IMR-90 (cell line): Measurements from ENCODE around the gene ATF7IP2. TPM values are rescaled to one million over a fixed set of nuclear protein-coding genes. Genes with fewer than 3 reads are reported as not detected.
A peak's percentile ranks its signal among the peaks of the same experiment; 100 is the strongest.

Experiments used
- ATAC-seq: fragments of 200-7000 bp; cut with Tn5 transposase; 2 replicates; pipeline ENCODE4 v1.9.1; 2020; ENCODE audit warnings: low read depth, mild to moderate bottlenecking, moderate library complexity
- BruUV-seq: library from RNA; stranded (reverse); fragments of 400-500 nt; replicated peaks from 2 replicates; lab custom pipeline; 2021; lab: Mats Ljungman, UMichigan
- CTCF ChIA-PET: fragments of 300-600 bp; formaldehyde crosslinking; extraction: SDS; loops from one replicate; lab custom pipeline; 2021; ENCODE audit warnings: antibody characterized with exemption; lab: Yijun Ruan, JAX
- POLR2A ChIA-PET: fragments of 300-600 bp; sonication (Branson Sonifier 250); formaldehyde crosslinking; loops from one replicate; lab custom pipeline; 2022; ENCODE audit warnings: antibody characterized with exemption; ENCODE audit not compliant: unreplicated experiment; lab: Charles Lee
- DNase-seq: peaks from one replicate; pipeline ENCODE4 v3.0.0; 2013
- H2AFZ ChIP-seq: replicated peaks from 2 replicates; pipeline ENCODE3; 2013; ENCODE audit warnings: low read length, mild to moderate bottlenecking; ENCODE audit not compliant: poor library complexity
- H2AK5ac ChIP-seq: 2 replicates; pipeline ENCODE4 v1.6.1; 2013; ENCODE audit warnings: low read depth, low read length, inconsistent platforms
- H2AK9ac ChIP-seq: replicated peaks from 2 replicates; pipeline ENCODE3; 2013; ENCODE audit warnings: mild to moderate bottlenecking, low read depth, low read length, moderate library complexity; ENCODE audit not compliant: poor library complexity
- H2BK120ac ChIP-seq: 2 replicates; pipeline ENCODE4 v1.6.1; 2013; ENCODE audit warnings: low read depth, low read length, inconsistent platforms
- H2BK15ac ChIP-seq: 3 replicates; pipeline ENCODE4 v1.6.1; 2013; ENCODE audit warnings: low read depth, low read length, inconsistent platforms
- H2BK20ac ChIP-seq: 2 replicates; pipeline ENCODE4 v1.6.1; 2013; ENCODE audit warnings: low read depth, mild to moderate bottlenecking, inconsistent platforms, low read length, moderate library complexity
- H2BK5ac ChIP-seq: 2 replicates; pipeline ENCODE4 v1.6.1; 2013; ENCODE audit warnings: mild to moderate bottlenecking, low read depth, low read length, inconsistent platforms; ENCODE audit not compliant: poor library complexity, severe bottlenecking
- H3K14ac ChIP-seq: replicated peaks from 2 replicates; pipeline ENCODE4 v1.6.1; 2013; ENCODE audit warnings: low read depth, low read length, inconsistent platforms
- H3K18ac ChIP-seq: 2 replicates; pipeline ENCODE4 v1.6.1; 2013; ENCODE audit warnings: low read depth, low read length, control low read depth
- H3K23ac ChIP-seq: 2 replicates; pipeline ENCODE4 v1.6.1; 2013; ENCODE audit warnings: low read depth, low read length, inconsistent platforms
- H3K27ac ChIP-seq: 2 replicates; pipeline ENCODE4 v1.5.1; 2013; ENCODE audit warnings: mild to moderate bottlenecking, control low read depth, low read length; ENCODE audit not compliant: insufficient read depth
- H3K27me3 ChIP-seq: 2 replicates; pipeline ENCODE4 v1.6.1; 2013; ENCODE audit warnings: low read length; ENCODE audit not compliant: control insufficient read depth, insufficient read depth
- H3K36me3 ChIP-seq: 2 replicates; pipeline ENCODE4 v1.6.1; 2013; ENCODE audit warnings: low read length, mixed read lengths; ENCODE audit not compliant: control insufficient read depth, insufficient read depth
- H3K4ac ChIP-seq: 2 replicates; pipeline ENCODE4 v1.6.1; 2013; ENCODE audit warnings: low read depth, low read length, inconsistent platforms
- H3K4me1 ChIP-seq: 2 replicates; pipeline ENCODE4 v1.6.1; 2013; ENCODE audit warnings: low read length, mixed read lengths; ENCODE audit not compliant: control insufficient read depth, insufficient read depth
- H3K4me2 ChIP-seq: 2 replicates; pipeline ENCODE4 v1.6.1; 2013; ENCODE audit warnings: low read depth, mild to moderate bottlenecking, control low read depth, low read length, moderate library complexity
- H3K4me3 ChIP-seq: 2 replicates; pipeline ENCODE4 v1.5.1; 2013; ENCODE audit warnings: low read depth, mild to moderate bottlenecking, control low read depth, low read length, moderate library complexity; ENCODE audit not compliant: insufficient read depth
- H3K56ac ChIP-seq: 2 replicates; pipeline ENCODE4 v1.6.1; 2013; ENCODE audit warnings: low read length, inconsistent platforms; ENCODE audit not compliant: insufficient read depth; ENCODE audit errors: extremely low read depth
- H3K79me1 ChIP-seq, 2 experiments: 2 replicates each; pipeline ENCODE4 v1.6.1; 2013; ENCODE audit warnings: low read length in 2 of 2, inconsistent platforms in 1 of 2, low read depth in 1 of 2
- H3K9ac ChIP-seq: 2 replicates; pipeline ENCODE4 v1.6.1; 2013; ENCODE audit warnings: low read depth, low read length, control low read depth
- H3K9me1 ChIP-seq: 2 replicates; pipeline ENCODE4 v1.6.1; 2013; ENCODE audit warnings: low read length, inconsistent platforms; ENCODE audit not compliant: insufficient read depth
- H3K9me3 ChIP-seq: 2 replicates; pipeline ENCODE4 v1.6.1; 2013; ENCODE audit warnings: low read length; ENCODE audit not compliant: control insufficient read depth, insufficient read depth
- H4K20me1 ChIP-seq: 2 replicates; pipeline ENCODE4 v1.6.1; 2013; ENCODE audit warnings: low read length, inconsistent platforms; ENCODE audit not compliant: insufficient read depth
- H4K5ac ChIP-seq: 2 replicates; pipeline ENCODE4 v1.6.1; 2013; ENCODE audit warnings: mild to moderate bottlenecking, low read depth, low read length, control low read depth
- H4K8ac ChIP-seq, 2 experiments: 2 replicates each; pipeline ENCODE4 v1.6.1; 2013; ENCODE audit warnings: low read depth in 2 of 2, low read length in 2 of 2, control low read depth in 1 of 2, inconsistent platforms in 1 of 2
- H4K91ac ChIP-seq: 2 replicates; pipeline ENCODE4 v1.6.1; 2013; ENCODE audit warnings: low read depth, low read length, inconsistent platforms; ENCODE audit not compliant: insufficient read depth
- BHLHE40 ChIP-seq: fragments of 150-350 bp; IDR thresholded peaks from 2 replicates; pipeline ENCODE4 v1.6.1; 2016; ENCODE audit warnings: mild to moderate bottlenecking, low read depth, low read length
- CEBPB ChIP-seq: IDR thresholded peaks from 2 replicates; pipeline ENCODE4 v1.6.1; 2012; ENCODE audit warnings: low read depth, low read length, improper control_type of control experiment
- CHD1 ChIP-seq: IDR thresholded peaks from 2 replicates; pipeline ENCODE4 v1.6.1; 2012; ENCODE audit warnings: low read depth, low read length, improper control_type of control experiment
- CTCF ChIP-seq: conservative IDR thresholded peaks from 2 replicates; pipeline ENCODE4 v1.5.1; 2012; ENCODE audit warnings: mild to moderate bottlenecking, low read depth, low read length, improper control_type of control experiment
- ELK1 ChIP-seq: fragments of 150-350 bp; IDR thresholded peaks from 2 replicates; pipeline ENCODE4 v1.6.1; 2016; ENCODE audit warnings: low read depth, mild to moderate bottlenecking, low read length, moderate library complexity, borderline replicate concordance
- FOS ChIP-seq: fragments of 150-350 bp; IDR thresholded peaks from 2 replicates; pipeline ENCODE4 v1.6.1; 2016; ENCODE audit warnings: low read depth, low read length
- MAFK ChIP-seq: IDR thresholded peaks from 2 replicates; pipeline ENCODE4 v1.6.1; 2012; ENCODE audit warnings: low read depth, low read length, improper control_type of control experiment
- MAZ ChIP-seq: IDR thresholded peaks from 2 replicates; pipeline ENCODE4 v1.6.1; 2012; ENCODE audit warnings: low read depth, mild to moderate bottlenecking, low read length, improper control_type of control experiment, moderate library complexity, borderline replicate concordance
- MXI1 ChIP-seq: IDR thresholded peaks from 2 replicates; pipeline ENCODE4 v1.6.1; 2012; ENCODE audit warnings: low read depth, mild to moderate bottlenecking, low read length, moderate library complexity, borderline replicate concordance
- POLR2A ChIP-seq: IDR thresholded peaks from 2 replicates; pipeline ENCODE4 v1.6.1; 2012; ENCODE audit warnings: mild to moderate bottlenecking, low read depth, low read length
- RAD21 ChIP-seq: IDR thresholded peaks from 2 replicates; pipeline ENCODE4 v1.6.1; 2012; ENCODE audit warnings: low read length, improper control_type of control experiment
- RCOR1 ChIP-seq: IDR thresholded peaks from 2 replicates; pipeline ENCODE4 v1.6.1; 2012; ENCODE audit warnings: mild to moderate bottlenecking, low read length, improper control_type of control experiment; ENCODE audit not compliant: insufficient replicate concordance
- RFX5 ChIP-seq: IDR thresholded peaks from 2 replicates; pipeline ENCODE4 v1.8.0; 2012; ENCODE audit warnings: low read depth, mild to moderate bottlenecking, low read length, moderate library complexity
- SMC3 ChIP-seq: fragments of 150-350 bp; IDR thresholded peaks from 2 replicates; pipeline ENCODE4 v1.6.1; 2016; ENCODE audit warnings: low read depth, mild to moderate bottlenecking, antibody characterized with exemption, low read length, moderate library complexity
- USF2 ChIP-seq: fragments of 150-350 bp; IDR thresholded peaks from 2 replicates; pipeline ENCODE4 v1.6.1; 2017; ENCODE audit warnings: mild to moderate bottlenecking, antibody characterized with exemption, low read length, low read depth
- WGBS, 2 experiments: methylation state at CpG; one replicate each; pipeline versions ENCODE4 v1.1.5 to v1.1.7; 2013; ENCODE audit warnings: missing lambda C conversion rate in 2 of 2; ENCODE audit not compliant: insufficient read length in 1 of 2; ENCODE audit errors: extremely low coverage in 2 of 2; 5-methylcytosine and 5-hydroxymethylcytosine counted together
- dilution Hi-C: fragments of 300-500 bp; cut with HindIII; formaldehyde crosslinking; loops from one replicate; pipeline ENCODE4 v1.14.3; 2018; ENCODE audit warnings: low sequenced_read_pairs; ENCODE audit not compliant: unreplicated experiment
- in situ Hi-C: fragments of 300-500 bp; cut with MboI; formaldehyde crosslinking; loops from 3 replicates; pipeline ENCODE4 v1.14.3; 2019; ENCODE audit warnings: low sequenced_read_pairs, inconsistent platforms, mixed read lengths
- intact Hi-C: fragments of 100-400 bp; cut with micrococcal nuclease; formaldehyde crosslinking; loops from 2 replicates; pipeline ENCODE4 v1.10.0; 2022
- polyA plus RNA-seq, 3 experiments: library from polyadenylated mRNA; depleted of rRNA; stranded (reverse); fragments of >200 nt; gene quantifications; 2 replicates each; pipeline ENCODE4 v1.2.3, GENCODE V29; 2012; ENCODE audit warnings: low replicate concordance in 1 of 3
- total RNA-seq: library from RNA; depleted of rRNA; stranded (reverse); fragments of >200 nt; gene quantifications from 2 replicates; pipeline ENCODE4 v1.2.3, GENCODE V29; 2012

The ATF7IP2 gene
- total and polyA plus RNA-seq, 2 of the 4 experiments (the other 2 are of a cell fraction): 2.7 to 3.6 TPM

GRCh38 chr16:10497132-10498101 is 111.6 kb downstream of the ATF7IP2 start:
- BruUV-seq: no TSS peak
- CTCF ChIA-PET: no interaction called here
- Histone ChIP-seq H4K20me1 (no peaks in the 10 kb centered on the region), H3K4me3 (no peak overlapping the region), H3K18ac (no peak overlapping the region), H3K14ac (no peak overlapping the region), H3K9me3 (no peaks in the 10 kb centered on the region), H3K36me3 (no peaks in the 10 kb centered on the region), H2BK120ac (no peak overlapping the region), H3K4me1 (no peaks in the 10 kb centered on the region), H2AFZ (peak overlapping the region; percentile 41), H3K4ac (no peak overlapping the region), H3K79me1 (no peaks in the 10 kb centered on the region), H3K9me1 (no peaks in the 10 kb centered on the region), H4K91ac (no peak overlapping the region), H3K9ac (no peak overlapping the region), H3K4me2 (no peak overlapping the region), H2BK15ac (no peak overlapping the region), H2BK20ac (no peak overlapping the region), H2BK5ac (no peak overlapping the region), H3K27ac (no peak overlapping the region), H4K5ac (no peak overlapping the region), H4K8ac (no peak overlapping the region), H2AK9ac (peak overlapping the region; percentile 72), H3K56ac (no peak overlapping the region), H3K23ac (no peak overlapping the region), H3K27me3 (no peaks in the 10 kb centered on the region), H2AK5ac (no peak overlapping the region)
- POLR2A ChIA-PET: no interaction called here
- WGBS, 2 experiments: 86% methylated on average over 6 of the region's 13 CpGs; no CpG with 5 or more reads in 1 of the 2 experiments
- ATAC-seq (no peak), DNase-seq (no peak)
- dilution Hi-C loops: no loop called here
- intact Hi-C loops: no loop called here
- in situ Hi-C loops: no loop called here
- TF ChIP-seq SMC3: no peak
- no peak for TF ChIP-seq RAD21
- TF ChIP-seq CEBPB: no peak
- TF ChIP-seq MAFK: no peak
- TF ChIP-seq POLR2A: no peak
- no peak for TF ChIP-seq MXI1
- TF ChIP-seq BHLHE40: no peak
- no peak for TF ChIP-seq RCOR1
- TF ChIP-seq ELK1: no peak
- TF ChIP-seq FOS: no peak
- TF ChIP-seq RFX5: no peak
- no peak for TF ChIP-seq CHD1
- no peak for TF ChIP-seq CTCF
- no peak for TF ChIP-seq MAZ
- no peak for TF ChIP-seq USF2
